CD4-positive, alpha-beta T cell treated with Interleukin-10 for 1 hour (primary cell): ENCODE results near the gene ENGASE.
"Not testable (repeated sequence)": the region's sequence is repeated elsewhere in the genome, so short reads cannot be mapped to it uniquely, and the experiment has no call there.

Experiments
- DNase-seq: peaks from one replicate; pipeline ENCODE4 v3.0.0-alpha.2; 2020

The ENGASE gene

GRCh38 chr17:79054200-79054960 is 20.2 kb upstream of the ENGASE start:
- no peak for DNase-seq

- DNase-seq, result no peak
These were observed 19.4 kb upstream of the ENGASE start for GRCh38 chr17:79055197-79055596.

- DNase-seq, result no peak
These were observed 16.8 kb upstream of the ENGASE start for GRCh38 chr17:79057737-79058385.

GRCh38 chr17:79062691-79063090 is 11.9 kb upstream of the ENGASE start:
- DNase-seq, result no peak

GRCh38 chr17:79064026-79064425 is 10.6 kb upstream of the ENGASE start:
- no peak for DNase-seq

- DNase-seq, result peak; percentile 75
These were observed 9.4 kb upstream of the ENGASE start for GRCh38 chr17:79065105-79065670.

GRCh38 chr17:79066963-79067362 is 7.7 kb upstream of the ENGASE start:
- no peak for DNase-seq

GRCh38 chr17:79070266-79070880 is 4.3 kb upstream of the ENGASE start:
- no peak for DNase-seq

GRCh38 chr17:79071161-79071740 is 3.4 kb upstream of the ENGASE start:
- DNase-seq, result no peak

- DNase-seq, result no peak
These were observed 2.1 kb upstream of the ENGASE start for GRCh38 chr17:79072544-79072943.

GRCh38 chr17:79073016-79073705 is 1.5 kb upstream of the ENGASE start:
- DNase-seq, result no peak

GRCh38 chr17:79073706-79074088 is 927 bp upstream of the ENGASE start:
- no peak for DNase-seq

- not testable (repeated sequence) for DNase-seq
These were observed 439 bp upstream of the ENGASE start for GRCh38 chr17:79074121-79074648.

GRCh38 chr17:79075446-79075750 is 774 bp downstream of the ENGASE start:
- peak; percentile 20 for DNase-seq

GRCh38 chr17:79075861-79076406 is 1.3 kb downstream of the ENGASE start:
- DNase-seq, result no peak

GRCh38 chr17:79077587-79077986 is 3.0 kb downstream of the ENGASE start:
- DNase-seq, result no peak

- DNase-seq, result no peak
These were observed 4.0 kb downstream of the ENGASE start for GRCh38 chr17:79078476-79079190.

GRCh38 chr17:79079421-79080200 is 5.0 kb downstream of the ENGASE start:
- DNase-seq, result no peak

- no peak for DNase-seq
These were observed 5.7 kb downstream of the ENGASE start for GRCh38 chr17:79080349-79080748.

- DNase-seq, result no peak
These were observed 6.2 kb downstream of the ENGASE start for GRCh38 chr17:79080761-79081290.
